Small intestine (tissue), 16 donors: ENCODE data around the gene ZC3H8. TPM values are rescaled to one million over a fixed set of nuclear protein-coding genes. Genes with fewer than 3 reads are reported as not detected.
A peak's percentile ranks its signal among the peaks of the same experiment; 100 is the strongest.

Experiments used
- DNase-seq, 2 donors: peaks; one replicate each; pipeline versions ENCODE4 v3.0.0 to v3.0.0-alpha.2; 2013
- FAIRE-seq: peaks from 2 replicates; lab custom pipeline; 2012; peaks lifted over from hg19 to GRCh38; lab: Jason Lieb, UNC
- H3K27ac ChIP-seq, 3 donors: one replicate each; pipeline ENCODE4 v1.5.1; 2013; ENCODE audit warnings: low read length in 2 of 3, mild to moderate bottlenecking in 2 of 3, control low read depth in 1 of 3, inconsistent platforms in 1 of 3, low read depth in 1 of 3, moderate library complexity in 1 of 3
- H3K27me3 ChIP-seq, 3 donors: one replicate each; pipeline ENCODE4 v1.6.1; 2013; ENCODE audit warnings: low read length in 3 of 3, inconsistent platforms in 1 of 3; ENCODE audit not compliant: control insufficient read depth in 3 of 3, insufficient read depth in 3 of 3
- H3K36me3 ChIP-seq, 3 donors: one replicate each; pipeline ENCODE4 v1.6.1; 2013; ENCODE audit warnings: low read length in 3 of 3, inconsistent platforms in 1 of 3, low read depth in 1 of 3, mild to moderate bottlenecking in 1 of 3, moderate library complexity in 1 of 3; ENCODE audit not compliant: control insufficient read depth in 3 of 3, insufficient read depth in 2 of 3
- H3K4me1 ChIP-seq, 3 donors: one replicate each; pipeline ENCODE4 v1.6.1; 2013; ENCODE audit warnings: low read length in 2 of 3, inconsistent platforms in 1 of 3, low read depth in 1 of 3, mild to moderate bottlenecking in 1 of 3, moderate library complexity in 1 of 3; ENCODE audit not compliant: control insufficient read depth in 3 of 3, insufficient read depth in 2 of 3
- H3K4me3 ChIP-seq, 3 donors: one replicate each; pipeline ENCODE4 v1.5.1; 2013; ENCODE audit warnings: low read length in 3 of 3, control low read depth in 1 of 3, inconsistent platforms in 1 of 3, low read depth in 1 of 3, mild to moderate bottlenecking in 1 of 3, moderate library complexity in 1 of 3
- H3K9me3 ChIP-seq, 2 donors: one replicate each; pipeline ENCODE4 v1.6.1; 2013; ENCODE audit warnings: low read depth in 1 of 2, low read length in 1 of 2; ENCODE audit not compliant: control insufficient read depth in 2 of 2, insufficient read depth in 1 of 2
- WGBS, 3 donors: extraction: QIAGEN DNeasy Blood & Tissue Kit; methylation state at CpG; one replicate each; pipeline ENCODE4 v1.1.7; 2013; 5-methylcytosine and 5-hydroxymethylcytosine counted together
- long read RNA-seq, 10 donors: transcript quantifications; one replicate each; lab custom pipeline, GENCODE V29; 2026
- polyA plus RNA-seq, 4 donors: library from polyadenylated mRNA; stranded (reverse) in 3 of 4; unstranded in 1 of 4; fragments of 200-250 nt in 3 of 4; fragments of 120-200 nt in 1 of 4; gene quantifications; one replicate each; pipeline versions ENCODE4 v1.2.1 to v1.2.3, GENCODE V29; 2013
- donor health status: healthy with polysubstance abuse.
- donor health status: control.
- donor health status: control.
- donor health status: Bipolar disorder and iron deficiency.
- donor health status: healthy.

The ZC3H8 gene
- 10 to 100 TPM in 1 of 4 donors, 1 to 10 TPM in 3; 3.5 to 13.0 (median 9.0) TPM for polyA plus RNA-seq
- long read RNA-seq, donor 1 = 0 reads
- long read RNA-seq, donor 2, full-length matches to known transcripts = 4 of 4 reads
- long read RNA-seq, donor 2, partial matches to known transcripts = 0 of 4 reads
- long read RNA-seq, donor 2, other reads (novel, unspliced or antisense) = 0 of 4 reads
- long read RNA-seq, donor 3 = 0 reads
- long read RNA-seq, donor 4, partial matches to known transcripts = 0 of 1 reads
- long read RNA-seq, donor 4, other reads (novel, unspliced or antisense) = 0 of 1 reads
- long read RNA-seq, donor 5, partial matches to known transcripts = 0 of 2 reads
- long read RNA-seq, donor 5, other reads (novel, unspliced or antisense) = 0 of 2 reads
- long read RNA-seq, donor 6, full-length matches to known transcripts = 2 of 2 reads
- long read RNA-seq, donor 6, partial matches to known transcripts = 0 of 2 reads
- long read RNA-seq, donor 6, other reads (novel, unspliced or antisense) = 0 of 2 reads
- long read RNA-seq, donor 7 = 0 reads
- long read RNA-seq, donor 8, full-length matches to known transcripts = 1 of 1 reads
- long read RNA-seq, donor 8, partial matches to known transcripts = 0 of 1 reads
- long read RNA-seq, donor 8, other reads (novel, unspliced or antisense) = 0 of 1 reads
- long read RNA-seq, donor 9 = 0 reads
- long read RNA-seq, donor 10, partial matches to known transcripts = 0 of 1 reads
- long read RNA-seq, donor 10, other reads (novel, unspliced or antisense) = 0 of 1 reads

DNA sequence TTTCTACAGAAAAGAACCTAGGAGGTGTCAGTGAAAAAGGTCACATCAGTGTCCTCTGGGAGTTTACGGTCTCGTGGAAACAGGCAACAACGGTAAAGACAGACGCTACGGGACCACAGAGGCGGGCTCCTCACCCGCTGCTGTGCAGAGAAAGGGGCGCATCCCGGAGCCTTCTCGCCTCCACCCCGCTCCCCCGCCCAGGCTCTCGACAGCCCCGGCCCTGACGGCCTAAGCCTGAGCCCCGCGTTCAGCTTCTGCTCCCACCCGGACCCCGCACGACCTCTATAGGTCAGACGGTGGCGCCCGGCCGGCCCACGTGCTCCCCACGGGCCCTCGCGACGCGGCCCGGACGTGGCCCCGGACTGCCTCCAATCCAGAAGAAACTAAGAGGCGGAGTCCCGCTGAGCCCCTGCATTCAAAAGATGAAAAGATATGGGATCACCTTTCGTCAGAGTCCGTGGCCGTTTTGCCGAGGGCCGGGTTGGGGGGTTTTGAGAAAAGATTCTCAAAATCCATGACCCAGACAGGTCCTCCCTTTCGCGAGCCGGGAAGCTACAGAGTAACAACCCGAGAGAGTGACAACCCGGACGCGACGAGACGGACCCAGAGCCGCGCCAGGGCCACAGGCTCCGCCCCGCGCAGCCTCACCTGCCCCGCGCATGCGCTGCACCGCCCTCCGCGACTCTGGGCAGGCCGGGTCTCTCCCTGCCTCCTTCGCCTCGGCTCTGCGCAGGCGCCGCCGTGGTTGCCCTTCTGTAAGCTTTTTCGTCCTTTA, at the start of gene ZC3H8:
Gene ZC3H8 (minus strand): TSS at position 577 of the 775 bp plus-strand sequence. CDS start 61 bp downstream, at position 516.
- H3K27me3 ChIP-seq = no peaks in the 10 kb centered on the region
- no peaks in the 10 kb centered on the region for H3K36me3 ChIP-seq
- no peaks in the 10 kb centered on the region for H3K9me3 ChIP-seq
- peak within 1 kb of the TSS; percentile 68 to 83 (median 70) for H3K4me3 ChIP-seq
- FAIRE-seq (no peak), DNase-seq (peak; percentile 95 to 96)
- 0 to 1% (median 0%) methylated on average over 52 to 68 of the region's 68 CpGs for WGBS, 3 donors
- peak within 1 kb of the TSS; percentile 69 to 94 (median 88) for H3K27ac ChIP-seq
- H3K4me1 ChIP-seq = peaks cover 0 to 12% (median 3%) of the 10 kb centered on the region in 3 donors

DNA sequence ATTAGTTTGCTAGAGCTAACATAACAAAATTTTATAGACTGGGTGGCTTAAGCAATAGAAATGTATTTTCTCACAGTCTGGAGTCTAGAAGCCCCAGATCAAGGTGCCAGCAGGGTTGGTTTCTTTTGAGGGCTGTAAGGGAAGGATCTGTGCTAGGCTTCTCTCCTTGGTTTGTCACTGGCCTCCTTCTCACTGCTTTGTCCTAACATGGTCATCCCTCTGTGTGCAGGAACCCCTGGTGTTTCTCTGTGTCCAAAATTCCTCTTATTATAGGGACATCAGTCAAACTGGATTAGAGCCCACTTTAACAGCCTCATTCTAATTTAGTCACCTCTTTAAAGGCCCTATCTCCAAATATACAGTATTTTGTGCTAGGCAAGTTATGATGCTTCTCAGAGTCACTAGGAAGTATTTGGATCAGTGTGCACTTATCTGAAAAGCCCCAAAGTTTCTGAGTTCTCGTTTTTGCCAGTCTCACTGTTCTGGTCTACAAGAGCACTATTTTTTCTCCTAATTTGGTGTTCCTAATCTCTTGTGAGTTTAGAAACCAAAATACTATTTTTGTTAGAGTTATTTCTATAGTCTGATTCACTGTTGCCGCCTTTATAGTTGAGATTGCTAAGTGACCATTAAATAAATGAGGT, 49.6 kb upstream of the ZC3H8 start:
- Histone ChIP-seq H3K4me3 (no peak overlapping the region), H3K36me3 (peaks cover 2 to 4% (median 3%) of the 10 kb centered on the region in 3 donors), H3K9me3 (no peaks in the 10 kb centered on the region), H3K27ac (peak overlapping the region in 1 of 3 donors; percentile 36), H3K27me3 (no peaks in the 10 kb centered on the region), H3K4me1 (no peaks in the 10 kb centered on the region)
- no peak for FAIRE-seq
- no peak for DNase-seq
- WGBS, 3 donors = 78 to 85% (median 80%) methylated on average over 2 of the region's 2 CpGs

GRCh38 chr2:112301973-112302372, 47.1 kb upstream of the ZC3H8 start:
- H3K4me1 ChIP-seq = no peaks in the 10 kb centered on the region
- no peak for FAIRE-seq
- H3K27ac ChIP-seq = no peak overlapping the region

GRCh38 chr2:112301171-112301584, 46.3 kb upstream of the ZC3H8 start:
- no peak overlapping the region for H3K4me3 ChIP-seq
- no peaks in the 10 kb centered on the region for H3K9me3 ChIP-seq
- no peaks in the 10 kb centered on the region for H3K27me3 ChIP-seq
- H3K4me1 ChIP-seq = peaks cover 0 to 3% (median 0%) of the 10 kb centered on the region in 3 donors
- H3K27ac ChIP-seq = no peak overlapping the region
- DNase-seq (peak in 1 of 2 donors; percentile 31), FAIRE-seq (no peak)
- H3K36me3 ChIP-seq = peaks cover 0 to 3% (median 1%) of the 10 kb centered on the region in 3 donors

More at GRCh38 chr2:112301973-112302372, 47.1 kb upstream of the ZC3H8 start:
- Histone ChIP-seq H3K4me3 (no peak overlapping the region), H3K27me3 (no peaks in the 10 kb centered on the region), H3K36me3 (peaks cover 2 to 4% (median 3%) of the 10 kb centered on the region in 3 donors), H3K9me3 (no peaks in the 10 kb centered on the region)
- DNase-seq = no peak

DNA sequence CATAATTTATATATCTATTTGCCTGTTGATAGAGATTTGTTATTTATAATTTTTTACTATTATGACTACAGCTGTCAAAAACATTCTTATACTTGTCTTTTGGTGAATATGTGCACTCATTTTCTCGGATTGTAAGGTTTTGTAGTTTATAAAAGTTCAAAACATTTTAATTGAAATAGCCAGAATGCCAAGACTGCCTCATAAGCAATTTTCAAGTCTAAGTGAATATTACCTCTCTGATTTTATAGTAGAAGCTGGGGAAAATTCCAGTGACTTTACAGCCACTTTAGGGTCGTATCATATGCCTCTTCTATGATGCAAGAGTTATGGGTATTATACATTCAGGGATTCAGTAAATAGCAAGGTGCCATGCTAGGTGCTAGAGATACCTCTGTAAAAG, 41.6 kb upstream of the ZC3H8 start:
- H3K27ac ChIP-seq = no peak overlapping the region
- peaks cover 0 to 3% (median 0%) of the 10 kb centered on the region in 3 donors for H3K4me1 ChIP-seq
- DNase-seq = no peak
- FAIRE-seq = no peak
- H3K27me3 ChIP-seq = no peaks in the 10 kb centered on the region
- no peak overlapping the region for H3K4me3 ChIP-seq
- 76 to 81% (median 79%) methylated on average over 2 of the region's 2 CpGs for WGBS, 3 donors
- H3K36me3 ChIP-seq = peaks cover 0 to 3% (median 0%) of the 10 kb centered on the region in 3 donors
- no peaks in the 10 kb centered on the region for H3K9me3 ChIP-seq

GRCh38 chr2:112295407-112296078, 40.7 kb upstream of the ZC3H8 start:
- no peak for DNase-seq
- no peak overlapping the region for H3K27ac ChIP-seq
- WGBS, 3 donors = 78 to 90% (median 89%) methylated on average over 5 of the region's 5 CpGs
- H3K4me1 ChIP-seq = peaks cover 0 to 3% (median 0%) of the 10 kb centered on the region in 3 donors
- H3K9me3 ChIP-seq = no peaks in the 10 kb centered on the region
- no peak for FAIRE-seq
- H3K27me3 ChIP-seq = no peaks in the 10 kb centered on the region
- no peak overlapping the region for H3K4me3 ChIP-seq
- peaks cover 0 to 3% (median 0%) of the 10 kb centered on the region in 3 donors for H3K36me3 ChIP-seq

DNA sequence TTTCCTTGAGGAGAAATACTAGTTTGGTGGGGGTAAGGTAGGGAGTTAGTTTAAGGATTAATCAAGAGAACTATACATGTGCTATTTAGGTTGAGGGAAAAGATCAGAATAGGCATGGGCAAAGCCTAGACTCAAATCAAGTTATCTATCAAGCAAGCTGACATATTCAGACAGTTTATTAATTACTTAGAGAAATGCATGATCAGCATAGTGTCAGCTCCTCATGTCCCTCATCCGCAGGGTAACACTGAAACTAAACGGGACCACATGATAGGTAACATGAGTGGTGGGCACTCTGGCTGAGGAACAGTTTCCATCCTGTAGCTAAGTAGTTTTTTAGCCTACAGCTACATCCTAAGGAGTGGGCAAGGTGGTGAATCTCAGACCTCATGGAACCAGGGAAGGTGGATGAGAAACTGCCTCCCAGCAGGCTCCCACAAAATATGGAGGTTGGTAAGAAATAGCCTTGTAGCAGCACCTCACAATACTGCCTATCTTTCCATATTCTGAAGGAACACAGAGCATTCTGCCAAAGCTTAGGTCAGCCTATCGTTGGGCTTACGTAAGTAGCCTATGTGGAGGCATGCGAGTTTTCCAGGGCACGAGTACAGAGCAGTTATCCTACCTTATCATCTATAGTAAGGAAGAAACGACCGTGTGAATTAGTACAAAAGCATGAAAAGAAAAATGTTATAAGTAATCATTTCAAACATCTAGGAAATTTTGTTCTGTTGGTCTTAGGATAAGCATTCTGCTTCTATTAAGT, 39.0 kb upstream of the ZC3H8 start:
- FAIRE-seq = no peak
- 91 to 92% (median 91%) methylated on average over 8 of the region's 8 CpGs for WGBS, 3 donors
- no peak overlapping the region for H3K4me3 ChIP-seq
- no peaks in the 10 kb centered on the region for H3K27me3 ChIP-seq
- no peaks in the 10 kb centered on the region for H3K9me3 ChIP-seq
- no peak for DNase-seq
- H3K27ac ChIP-seq = no peak overlapping the region
- peaks cover 0 to 2% (median 0%) of the 10 kb centered on the region in 3 donors for H3K36me3 ChIP-seq
- H3K4me1 ChIP-seq = peaks cover 0 to 3% (median 0%) of the 10 kb centered on the region in 3 donors
